Neural progenitor cell (in vitro differentiated cells): ENCODE data around the gene RET.

ENCODE experiments used
- CTCF ChIP-seq: fragments of 200-600 bp; sonication (generic); IDR thresholded peaks from 2 replicates; pipeline ENCODE4 v1.5.1; 2017; ENCODE audit warnings: antibody characterized with exemption, mild to moderate bottlenecking
- EZH2 ChIP-seq: fragments of 200-600 bp; sonication (generic); IDR thresholded peaks from 2 replicates; pipeline ENCODE4 v1.6.1; 2017; ENCODE audit warnings: antibody characterized with exemption, mild to moderate bottlenecking, moderate library complexity
- EZH2phosphoT487 ChIP-seq: fragments of 200-600 bp; sonication (generic); IDR thresholded peaks from 2 replicates; pipeline ENCODE4 v1.6.1; 2017; ENCODE audit warnings: antibody characterized with exemption

GRCh38 chr10:43066481-43066880, 10.4 kb upstream of the RET start:
- no peak for TF ChIP-seq CTCF
- no peak for TF ChIP-seq EZH2
- no peak for TF ChIP-seq EZH2phosphoT487
